ENCODE data around the gene CRACR2A.

CRACR2A gene

DNA sequence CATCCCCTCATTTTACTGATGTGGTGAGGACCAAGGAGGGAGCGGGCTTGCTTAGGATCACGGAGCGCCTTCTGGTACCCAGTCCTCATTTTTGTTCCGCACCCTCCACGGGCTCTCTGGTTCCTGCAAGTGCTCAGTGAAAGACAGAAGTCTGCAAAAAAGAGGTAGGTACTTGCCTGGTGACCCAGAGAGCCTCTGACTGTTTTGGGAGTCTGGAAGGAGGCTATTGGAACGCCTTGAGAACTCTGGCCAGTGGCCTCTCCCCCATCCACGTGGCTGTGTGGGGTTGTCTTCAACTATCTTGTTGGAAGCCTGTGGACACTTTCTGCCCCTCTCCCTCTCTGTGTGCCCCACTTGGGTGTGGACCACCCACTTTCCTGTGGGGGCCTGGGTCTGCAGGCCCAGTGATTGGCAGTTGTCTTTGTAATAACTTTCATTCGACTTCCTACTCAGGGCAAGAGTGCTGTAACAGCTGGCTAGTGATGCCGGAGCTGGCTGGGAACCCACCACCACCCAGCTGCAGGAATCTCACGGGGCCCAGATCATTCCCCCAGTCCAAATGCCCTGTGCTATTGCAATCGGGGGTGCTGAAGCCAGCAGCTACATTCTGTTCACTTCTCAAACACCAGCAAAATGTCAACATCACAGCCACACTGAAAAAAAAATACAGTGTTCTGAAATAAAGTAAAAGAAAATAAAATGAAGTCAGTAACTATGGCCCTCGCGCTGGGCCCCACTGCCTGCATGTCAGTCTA is 139.1 kb downstream of the CRACR2A start:
- no peak for DNase-seq

DNA sequence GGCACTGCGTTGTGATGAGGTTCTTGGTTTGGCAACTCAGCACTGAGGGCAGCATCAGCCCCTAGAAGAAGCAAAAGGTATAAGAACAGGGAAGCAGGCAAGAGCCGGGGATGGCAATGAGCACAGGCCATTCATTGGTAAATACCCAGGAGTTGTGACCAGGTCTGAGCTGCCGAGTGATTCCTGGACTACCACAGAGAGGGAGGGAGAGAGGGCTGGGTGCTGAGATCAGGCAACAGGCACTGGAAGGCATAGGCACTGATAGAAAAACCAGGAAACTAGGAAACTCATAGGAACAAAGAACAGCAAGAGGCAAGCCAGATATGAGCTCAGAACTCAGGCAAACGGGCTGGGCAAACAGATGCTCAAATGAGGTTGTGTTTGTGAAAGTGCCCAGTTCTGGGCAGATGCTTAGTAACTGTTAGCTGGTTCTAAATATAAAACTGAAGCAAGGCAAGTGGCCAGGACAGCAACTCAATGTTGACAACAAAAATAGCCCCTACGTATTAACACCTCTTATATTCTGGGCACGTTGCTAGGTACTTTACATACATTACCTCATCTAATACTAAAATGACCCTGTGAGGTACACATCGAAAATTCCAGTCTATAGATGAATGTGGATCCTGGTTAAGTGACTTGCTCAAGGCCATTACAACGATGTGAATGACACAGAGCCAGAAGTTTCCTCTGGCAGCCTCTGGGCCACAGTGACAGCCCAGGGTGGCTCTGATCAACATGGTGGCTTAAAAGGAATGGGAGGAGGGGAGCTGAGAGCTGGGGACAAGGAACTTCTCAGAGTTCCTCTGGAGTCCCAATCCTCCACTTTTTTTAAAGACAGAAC is 140.8 kb downstream of the CRACR2A start:
- DNase-seq, result no peak

DNA sequence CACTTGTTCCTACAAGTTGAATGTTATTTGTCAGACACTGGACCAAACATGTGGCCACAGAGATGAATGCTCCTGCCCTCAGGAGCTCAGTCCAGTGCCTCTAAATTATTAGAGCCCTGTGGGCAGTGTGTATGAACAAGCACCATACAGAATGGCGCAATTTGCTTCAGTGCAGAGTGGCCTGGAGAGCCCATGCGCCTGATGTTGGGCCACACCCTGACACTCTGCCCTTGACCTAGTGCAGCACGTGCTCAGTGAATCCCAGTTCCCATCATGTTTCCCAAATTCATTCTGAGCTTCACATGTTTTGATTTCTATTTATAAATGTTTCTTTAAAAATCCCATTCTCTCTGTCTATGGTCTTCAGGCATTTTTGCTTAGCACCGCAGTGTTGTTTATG is 145.1 kb downstream of the CRACR2A start:
- no peak for DNase-seq

DNA sequence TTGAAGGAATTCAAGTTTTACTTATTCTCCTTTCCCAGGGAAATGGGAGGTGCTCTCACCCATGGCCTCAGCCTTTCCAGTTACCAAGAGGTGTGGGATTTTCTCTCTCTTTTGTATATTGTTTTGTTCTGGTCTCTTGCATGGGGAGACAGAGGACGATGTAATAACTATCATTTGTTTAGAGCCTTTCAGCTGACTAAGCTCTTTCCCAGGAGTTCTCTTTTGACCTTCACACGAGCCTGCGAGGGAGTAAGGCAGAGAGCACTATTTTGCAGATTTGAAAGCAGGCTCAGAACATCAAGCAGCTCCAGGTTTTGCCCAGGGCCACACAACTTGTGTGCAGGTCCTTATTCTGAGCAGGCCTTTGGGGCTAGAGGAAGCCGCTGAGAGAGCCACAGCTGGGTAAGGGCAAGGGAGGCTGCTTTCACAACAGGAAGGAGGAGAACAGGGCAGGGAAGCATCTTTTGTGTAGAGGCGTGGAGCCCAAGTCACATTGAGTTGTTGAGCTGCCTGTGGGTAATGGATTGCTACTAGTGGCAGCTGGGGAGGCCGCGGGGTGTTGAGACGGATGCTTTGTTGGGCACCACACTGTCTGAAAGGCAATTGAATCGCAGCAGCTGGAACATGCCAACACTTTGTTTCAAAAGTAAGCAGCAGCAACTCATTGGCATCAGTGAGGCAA is 145.7 kb downstream of the CRACR2A start:
- DNase-seq, result no peak

- no peak for DNase-seq
Measured at GRCh38 chr12:3606128-3606527, 146.8 kb downstream of the CRACR2A start.

GRCh38 chr12:3605692-3606091 is 147.2 kb downstream of the CRACR2A start:
- DNase-seq, result no peak

- peak; percentile 57 for DNase-seq
Measured at GRCh38 chr12:3604748-3605586, 147.9 kb downstream of the CRACR2A start.

- DNase-seq, result no peak
Measured at GRCh38 chr12:3604286-3604685, 148.6 kb downstream of the CRACR2A start.

GRCh38 chr12:3603576-3603975 is 149.3 kb downstream of the CRACR2A start:
- no peak for DNase-seq

DNA sequence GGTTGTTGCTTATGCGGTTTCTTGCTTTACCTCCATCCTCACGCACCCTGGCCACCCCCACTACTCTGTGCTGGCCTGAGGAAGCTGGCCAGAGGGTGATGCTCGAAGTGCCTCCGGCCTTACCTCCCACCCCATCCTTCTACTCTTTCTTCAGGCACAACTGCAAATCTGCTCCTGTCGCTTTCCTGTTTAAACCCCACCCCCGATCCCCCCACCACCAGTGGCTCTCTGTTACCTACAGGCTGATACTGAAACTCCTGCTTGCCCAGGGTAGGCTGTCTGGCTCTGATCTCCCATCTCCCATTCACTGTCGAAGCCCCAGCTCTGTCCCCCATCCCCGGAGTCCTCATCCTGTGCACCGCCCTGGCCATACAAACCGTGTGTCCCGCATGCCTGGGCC is 150.4 kb downstream of the CRACR2A start:
- no peak for DNase-seq

DNA sequence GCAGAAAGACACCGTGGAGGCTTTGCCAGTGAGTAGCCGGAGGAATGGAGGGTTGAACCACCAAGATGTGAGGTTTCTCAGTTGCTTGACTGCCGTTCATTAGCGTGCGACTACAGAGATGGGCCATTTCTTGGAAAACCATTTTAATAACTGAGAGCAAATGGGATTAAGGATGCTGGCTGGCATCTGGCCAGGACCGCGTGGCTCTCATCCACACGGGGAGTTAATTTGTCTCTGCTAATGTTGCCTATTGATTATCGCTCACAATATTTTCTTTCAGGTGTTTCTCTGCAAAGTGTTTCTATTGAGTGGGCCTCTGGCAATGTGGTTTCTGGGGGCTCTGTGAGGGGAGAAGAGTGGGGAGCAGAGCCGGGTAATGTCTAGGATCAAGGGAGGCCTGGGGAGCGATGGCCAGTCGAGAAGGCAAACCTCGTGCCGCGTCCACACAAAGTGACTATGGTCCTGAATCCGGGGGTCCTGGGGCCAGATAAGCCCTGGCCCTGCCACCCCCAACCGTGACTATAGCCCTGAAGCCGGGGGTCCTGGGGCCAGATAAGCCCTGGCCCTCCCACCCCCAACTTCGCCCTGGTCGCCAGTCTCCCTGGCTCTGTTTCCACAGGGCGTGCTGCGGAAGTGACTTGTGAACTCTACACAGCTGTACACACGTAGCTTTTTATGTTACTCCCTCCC is 151.3 kb downstream of the CRACR2A start:
- no peak for DNase-seq

GRCh38 chr12:3600951-3601350 is 152.0 kb downstream of the CRACR2A start:
- no peak for DNase-seq

DNA sequence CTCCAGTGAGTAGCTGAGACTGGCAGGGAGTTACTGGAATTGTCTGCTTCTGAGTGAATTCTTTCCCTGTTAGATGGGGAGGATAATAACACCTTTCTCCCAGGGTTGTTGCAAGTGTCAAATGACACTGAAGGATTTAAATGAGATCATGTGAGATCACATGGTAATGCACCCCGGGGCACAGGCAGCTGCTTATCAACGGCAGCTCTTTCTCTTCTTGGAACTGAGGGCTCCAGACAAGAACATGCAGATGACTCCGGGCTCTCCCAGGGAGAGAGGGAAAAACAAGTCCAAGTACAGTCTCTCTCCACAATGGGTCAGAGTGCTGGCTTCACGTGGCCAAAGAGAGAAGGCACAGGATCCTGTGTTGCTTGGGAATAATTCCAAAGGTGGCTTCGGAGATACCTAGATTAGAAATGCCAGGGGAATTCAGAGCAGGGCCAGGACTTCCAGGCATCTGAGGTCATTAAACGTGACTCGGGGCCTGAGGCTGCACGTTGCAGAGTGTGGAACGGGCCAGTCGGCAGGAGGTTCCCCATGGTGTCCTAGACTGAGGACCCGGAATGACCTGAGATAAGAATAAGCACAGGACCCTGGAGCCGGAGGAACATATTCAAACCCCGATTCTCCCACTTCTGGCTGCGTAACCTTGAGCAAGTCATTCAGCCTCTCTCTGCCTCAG is 152.7 kb downstream of the CRACR2A start:
- DNase-seq, result no peak

- no peak for DNase-seq
Measured at GRCh38 chr12:3598896-3599860, 153.7 kb downstream of the CRACR2A start.

DNA sequence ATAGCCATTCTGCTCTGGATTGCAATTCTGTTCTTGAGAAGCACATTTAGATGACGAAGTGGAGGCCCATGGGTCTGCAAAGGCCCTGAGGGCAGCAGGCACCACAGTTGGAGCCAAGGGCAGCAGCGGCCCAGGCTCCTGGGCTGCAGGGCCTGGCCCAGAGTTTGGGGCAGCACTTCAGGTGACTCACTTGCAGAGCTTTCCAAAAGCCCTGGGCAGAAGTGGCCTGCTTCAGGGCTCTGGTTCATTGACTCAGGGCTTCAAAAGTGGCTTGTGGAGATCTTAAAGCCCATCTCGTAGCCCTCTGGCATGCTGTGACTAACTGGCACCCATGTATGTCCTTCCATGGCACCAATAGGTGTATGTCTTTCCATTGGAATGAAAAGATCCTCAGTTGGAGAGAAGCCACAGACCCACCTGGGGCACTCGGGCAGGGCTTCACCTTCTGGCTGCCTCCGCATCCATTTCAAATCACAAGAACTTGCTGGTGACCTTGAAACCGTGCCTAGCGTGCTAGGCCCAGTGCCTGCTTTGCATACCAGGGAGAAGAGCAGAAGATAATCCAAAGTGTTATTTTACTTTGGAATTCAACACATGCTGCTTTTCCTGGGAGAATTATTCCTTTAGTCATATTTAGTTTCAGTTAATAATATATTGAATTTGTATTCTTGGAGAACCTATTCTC is 155.2 kb downstream of the CRACR2A start:
- DNase-seq, result no peak

GRCh38 chr12:3596703-3597415 is 156.1 kb downstream of the CRACR2A start:
- DNase-seq, result no peak

DNA sequence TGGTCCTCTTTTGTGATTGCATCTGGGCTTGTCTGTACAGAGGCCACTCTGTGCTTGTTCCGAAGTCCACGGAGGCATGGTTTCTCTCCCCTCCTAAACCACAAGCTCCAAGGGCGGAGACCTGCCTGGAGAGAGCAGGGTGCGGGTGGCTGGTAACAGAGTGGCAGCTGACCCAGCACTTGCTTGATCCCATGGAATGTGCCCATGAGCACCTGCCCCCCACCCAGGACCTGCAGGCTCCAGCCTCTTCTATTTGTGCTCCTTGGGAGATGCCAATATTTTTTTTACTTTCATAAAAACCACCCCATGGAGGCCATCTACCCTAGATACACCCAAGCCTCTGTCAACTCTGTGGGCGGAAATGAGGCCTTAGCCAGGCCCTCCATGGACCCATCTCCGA is 157.2 kb downstream of the CRACR2A start:
- no peak for DNase-seq

DNA sequence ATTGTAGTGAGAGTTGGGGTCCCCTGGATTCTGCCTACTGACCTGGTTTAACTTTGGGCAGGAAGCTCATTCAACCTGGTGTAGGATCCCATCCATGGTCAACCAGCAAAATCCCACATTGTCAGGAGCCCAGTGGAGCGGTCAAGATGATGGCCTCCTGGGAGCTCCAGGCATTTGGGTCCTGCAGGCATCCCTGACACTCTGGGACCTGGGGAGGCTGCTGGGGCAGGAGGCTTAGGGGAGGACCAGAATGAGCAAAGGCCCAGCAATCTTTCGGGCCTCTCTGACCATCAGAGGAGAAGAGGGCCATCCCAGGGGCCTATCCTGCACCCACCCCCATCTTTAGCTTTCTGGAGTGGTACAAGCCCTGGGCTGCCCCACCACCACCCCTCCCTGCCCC is 157.9 kb downstream of the CRACR2A start:
- DNase-seq, result no peak

DNA sequence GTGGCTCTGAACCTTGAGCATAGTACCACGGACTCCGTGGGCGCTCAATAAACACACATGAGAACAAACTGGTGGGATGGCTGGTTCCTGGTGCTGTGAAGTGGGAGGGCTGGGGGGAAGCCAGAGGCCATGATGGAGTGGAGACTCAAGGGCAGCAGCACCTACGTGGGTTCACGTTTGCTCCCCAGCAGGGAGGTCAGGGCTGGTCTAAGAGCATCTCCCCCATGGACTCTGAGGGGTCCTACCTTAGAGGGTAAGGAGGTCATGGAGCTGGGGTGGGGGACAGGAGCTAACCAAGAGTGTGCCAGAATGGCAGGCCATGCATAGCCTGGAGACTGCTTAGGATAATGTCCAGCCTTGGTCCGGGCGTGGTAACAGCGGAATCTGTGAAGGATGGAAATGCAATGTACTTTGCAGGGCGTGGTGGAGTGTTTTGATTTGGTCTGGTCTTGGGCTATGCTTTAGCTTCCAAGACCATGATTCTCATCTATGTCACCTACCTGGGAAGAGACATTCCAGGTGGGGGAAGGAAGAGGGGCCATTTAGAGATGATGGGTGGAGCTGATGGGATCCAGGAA is 158.9 kb downstream of the CRACR2A start:
- no peak for DNase-seq

Measured in NCI-H510A (cell line).